GM21515 (cell line): Measurements from ENCODE around the gene BIRC5.
"Not testable (repeated sequence)": the region's sequence is repeated elsewhere in the genome, so short reads cannot be mapped to it uniquely, and the experiment has no call there.

ENCODE experiments used
- ATAC-seq: cut with Tn5 transposase; IDR thresholded peaks from one replicate; pipeline ENCODE4 v1.9.1; 2021; ENCODE audit not compliant: unreplicated experiment

BIRC5 gene

DNA sequence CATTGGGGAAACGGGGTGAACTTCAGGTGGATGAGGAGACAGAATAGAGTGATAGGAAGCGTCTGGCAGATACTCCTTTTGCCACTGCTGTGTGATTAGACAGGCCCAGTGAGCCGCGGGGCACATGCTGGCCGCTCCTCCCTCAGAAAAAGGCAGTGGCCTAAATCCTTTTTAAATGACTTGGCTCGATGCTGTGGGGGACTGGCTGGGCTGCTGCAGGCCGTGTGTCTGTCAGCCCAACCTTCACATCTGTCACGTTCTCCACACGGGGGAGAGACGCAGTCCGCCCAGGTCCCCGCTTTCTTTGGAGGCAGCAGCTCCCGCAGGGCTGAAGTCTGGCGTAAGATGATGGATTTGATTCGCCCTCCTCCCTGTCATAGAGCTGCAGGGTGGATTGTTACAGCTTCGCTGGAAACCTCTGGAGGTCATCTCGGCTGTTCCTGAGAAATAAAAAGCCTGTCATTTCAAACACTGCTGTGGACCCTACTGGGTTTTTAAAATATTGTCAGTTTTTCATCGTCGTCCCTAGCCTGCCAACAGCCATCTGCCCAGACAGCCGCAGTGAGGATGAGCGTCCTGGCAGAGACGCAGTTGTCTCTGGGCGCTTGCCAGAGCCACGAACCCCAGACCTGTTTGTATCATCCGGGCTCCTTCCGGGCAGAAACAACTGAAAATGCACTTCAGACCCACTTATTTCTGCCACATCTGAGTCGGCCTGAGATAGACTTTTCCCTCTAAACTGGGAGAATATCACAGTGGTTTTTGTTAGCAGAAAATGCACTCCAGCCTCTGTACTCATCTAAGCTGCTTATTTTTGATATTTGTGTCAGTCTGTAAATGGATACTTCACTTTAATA lies 10.4 kb downstream of the BIRC5 start:
- no peak for ATAC-seq

DNA sequence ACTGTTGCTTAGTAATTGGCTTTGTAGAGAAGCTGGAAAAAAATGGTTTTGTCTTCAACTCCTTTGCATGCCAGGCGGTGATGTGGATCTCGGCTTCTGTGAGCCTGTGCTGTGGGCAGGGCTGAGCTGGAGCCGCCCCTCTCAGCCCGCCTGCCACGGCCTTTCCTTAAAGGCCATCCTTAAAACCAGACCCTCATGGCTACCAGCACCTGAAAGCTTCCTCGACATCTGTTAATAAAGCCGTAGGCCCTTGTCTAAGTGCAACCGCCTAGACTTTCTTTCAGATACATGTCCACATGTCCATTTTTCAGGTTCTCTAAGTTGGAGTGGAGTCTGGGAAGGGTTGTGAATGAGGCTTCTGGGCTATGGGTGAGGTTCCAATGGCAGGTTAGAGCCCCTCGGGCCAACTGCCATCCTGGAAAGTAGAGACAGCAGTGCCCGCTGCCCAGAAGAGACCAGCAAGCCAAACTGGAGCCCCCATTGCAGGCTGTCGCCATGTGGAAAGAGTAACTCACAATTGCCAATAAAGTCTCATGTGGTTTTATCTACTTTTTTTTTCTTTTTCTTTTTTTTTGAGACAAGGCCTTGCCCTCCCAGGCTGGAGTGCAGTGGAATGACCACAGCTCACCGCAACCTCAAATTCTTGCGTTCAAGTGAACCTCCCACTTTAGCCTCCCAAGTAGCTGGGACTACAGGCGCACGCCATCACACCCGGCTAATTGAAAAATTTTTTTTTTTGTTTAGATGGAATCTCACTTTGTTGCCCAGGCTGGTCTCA lies 11.2 kb downstream of the BIRC5 start:
- ATAC-seq: no peak

DNA sequence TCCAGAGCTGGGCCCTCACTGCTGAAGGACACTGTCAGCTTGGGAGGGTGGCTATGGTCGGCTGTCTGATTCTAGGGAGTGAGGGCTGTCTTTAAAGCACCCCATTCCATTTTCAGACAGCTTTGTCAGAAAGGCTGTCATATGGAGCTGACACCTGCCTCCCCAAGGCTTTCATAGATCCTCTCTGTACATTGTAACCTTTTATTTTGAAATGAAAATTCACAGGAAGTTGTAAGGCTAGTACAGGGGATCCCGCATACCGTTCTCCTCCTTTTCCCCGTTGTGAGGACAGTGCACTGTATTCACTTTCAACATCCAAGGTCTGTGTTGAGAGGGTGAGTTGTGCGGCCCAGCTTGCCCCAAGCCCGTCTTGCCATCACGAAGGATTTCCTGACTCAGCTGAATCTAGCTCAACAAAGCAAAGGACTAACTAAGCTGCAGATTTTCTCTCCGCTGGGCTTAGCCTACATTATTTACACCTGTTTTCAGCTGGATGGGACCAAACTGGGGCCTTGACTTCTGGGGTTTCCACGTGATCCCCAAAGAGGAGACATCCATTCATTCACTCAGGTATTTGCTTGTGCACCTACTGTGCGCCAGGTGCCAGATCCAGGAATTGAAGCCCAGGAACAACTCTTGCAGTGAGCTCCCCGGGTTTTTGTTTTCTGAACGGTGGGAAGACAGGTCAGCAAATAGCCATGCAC lies 12.2 kb downstream of the BIRC5 start:
- no peak for ATAC-seq

DNA sequence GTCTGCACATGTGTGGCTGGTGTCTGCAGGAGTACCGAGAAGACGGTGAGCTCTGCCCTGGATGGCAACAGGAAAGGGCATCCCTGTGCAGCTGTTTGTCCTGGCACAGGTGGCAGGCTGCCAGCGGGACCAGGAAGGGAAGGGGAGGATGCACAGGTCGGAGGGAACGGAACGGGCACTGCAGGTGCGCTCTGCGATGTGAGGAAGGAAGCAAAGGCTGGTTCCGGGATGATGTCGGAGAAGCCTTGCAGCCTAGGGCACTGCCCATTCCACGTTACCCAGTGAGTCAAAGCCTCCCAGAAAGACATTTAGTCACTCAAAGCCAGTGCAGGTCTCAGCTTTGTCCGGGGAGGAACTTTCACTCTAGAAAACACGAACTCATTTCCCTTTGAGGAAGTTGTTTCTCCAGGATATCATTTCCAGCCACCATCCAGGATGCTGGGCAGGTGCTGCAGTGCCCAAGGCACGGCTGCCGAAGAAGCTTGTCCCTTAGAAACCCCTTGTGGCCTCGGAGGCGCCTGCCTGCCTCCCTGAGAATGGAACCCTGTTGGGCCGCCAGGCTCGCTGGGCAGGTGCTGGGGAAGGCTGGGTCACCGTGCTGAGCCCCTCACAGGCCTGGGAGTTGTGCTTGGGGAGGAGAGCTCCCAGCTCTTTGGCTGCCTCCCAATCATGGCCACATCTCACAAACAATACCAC lies 12.9 kb downstream of the BIRC5 start:
- no peak for ATAC-seq

DNA sequence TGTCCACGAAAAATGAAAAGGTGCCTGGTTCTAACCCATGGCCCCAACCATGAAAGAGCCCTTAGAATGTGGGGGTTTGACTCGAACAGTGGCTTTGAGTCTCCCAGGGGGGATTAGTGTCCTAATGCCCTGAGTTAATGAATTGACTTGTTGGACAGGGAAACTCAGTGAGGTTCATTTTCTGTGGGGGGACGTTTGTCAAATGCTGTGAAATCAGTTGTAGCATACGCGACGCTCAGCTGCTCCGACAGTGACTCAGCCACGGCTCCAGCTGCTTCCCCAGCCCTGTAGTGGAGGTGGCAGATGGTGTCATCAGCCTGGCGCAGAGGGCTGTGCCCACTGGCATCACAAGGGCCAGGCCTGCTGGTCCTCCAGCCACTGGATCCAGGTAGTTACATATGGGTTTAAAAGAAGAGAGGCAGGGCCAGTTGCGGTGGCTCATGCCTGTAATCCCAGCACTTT lies 13.4 kb downstream of the BIRC5 start:
- ATAC-seq: no peak

DNA sequence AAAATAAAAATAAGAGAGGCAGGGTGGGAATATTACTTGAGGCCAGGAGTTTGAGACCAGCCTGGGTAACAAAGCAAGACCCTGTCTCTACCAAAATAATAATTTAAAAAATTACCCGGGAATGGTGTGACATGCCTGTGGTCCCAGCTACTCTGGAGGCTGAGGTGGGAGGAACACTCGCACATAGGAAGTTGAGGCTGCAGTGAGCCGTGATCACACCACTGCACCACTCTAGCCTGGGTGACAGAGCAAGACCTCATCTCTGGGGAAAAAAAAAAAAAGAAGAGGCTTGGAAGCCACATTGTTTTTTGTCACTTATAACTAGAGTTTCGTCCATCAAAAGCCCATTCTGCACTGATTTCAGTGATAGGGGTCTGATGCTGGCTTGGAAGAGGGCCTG lies 14.1 kb downstream of the BIRC5 start:
- no peak for ATAC-seq

DNA sequence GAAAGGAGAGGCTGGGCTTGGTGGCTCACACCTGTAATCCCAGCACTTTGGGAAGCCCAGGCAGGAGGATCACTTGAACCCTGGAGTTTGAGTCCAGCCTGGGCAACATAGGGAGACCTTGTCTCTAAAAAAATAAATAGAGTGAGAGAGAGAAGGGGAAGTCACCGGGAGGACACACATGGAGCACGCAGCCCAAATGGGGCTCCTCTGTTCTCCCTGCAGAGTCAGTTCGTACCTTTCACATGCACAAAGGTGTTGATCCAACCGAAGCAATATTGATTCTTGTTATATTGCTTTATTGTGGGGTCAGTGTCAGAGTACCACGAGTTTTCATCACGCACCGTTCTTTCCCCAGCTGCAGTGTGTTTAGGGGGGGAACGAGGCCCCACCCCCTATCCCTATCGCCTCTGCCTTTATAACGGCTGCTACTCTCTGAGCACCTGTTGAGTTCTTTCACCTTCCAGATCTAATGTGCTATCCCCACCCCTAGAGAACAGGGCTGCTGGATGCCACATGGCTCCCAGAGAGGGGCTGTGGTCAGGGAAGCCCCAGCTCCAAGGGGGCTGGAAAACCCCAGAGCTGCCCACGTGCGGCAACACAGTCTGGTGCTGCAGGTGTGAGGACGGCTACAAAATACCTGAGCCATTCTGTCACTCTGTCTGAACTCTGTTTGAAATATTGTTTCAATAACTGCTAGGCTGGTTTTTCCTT lies 16.4 kb downstream of the BIRC5 start:
- no peak for ATAC-seq

DNA sequence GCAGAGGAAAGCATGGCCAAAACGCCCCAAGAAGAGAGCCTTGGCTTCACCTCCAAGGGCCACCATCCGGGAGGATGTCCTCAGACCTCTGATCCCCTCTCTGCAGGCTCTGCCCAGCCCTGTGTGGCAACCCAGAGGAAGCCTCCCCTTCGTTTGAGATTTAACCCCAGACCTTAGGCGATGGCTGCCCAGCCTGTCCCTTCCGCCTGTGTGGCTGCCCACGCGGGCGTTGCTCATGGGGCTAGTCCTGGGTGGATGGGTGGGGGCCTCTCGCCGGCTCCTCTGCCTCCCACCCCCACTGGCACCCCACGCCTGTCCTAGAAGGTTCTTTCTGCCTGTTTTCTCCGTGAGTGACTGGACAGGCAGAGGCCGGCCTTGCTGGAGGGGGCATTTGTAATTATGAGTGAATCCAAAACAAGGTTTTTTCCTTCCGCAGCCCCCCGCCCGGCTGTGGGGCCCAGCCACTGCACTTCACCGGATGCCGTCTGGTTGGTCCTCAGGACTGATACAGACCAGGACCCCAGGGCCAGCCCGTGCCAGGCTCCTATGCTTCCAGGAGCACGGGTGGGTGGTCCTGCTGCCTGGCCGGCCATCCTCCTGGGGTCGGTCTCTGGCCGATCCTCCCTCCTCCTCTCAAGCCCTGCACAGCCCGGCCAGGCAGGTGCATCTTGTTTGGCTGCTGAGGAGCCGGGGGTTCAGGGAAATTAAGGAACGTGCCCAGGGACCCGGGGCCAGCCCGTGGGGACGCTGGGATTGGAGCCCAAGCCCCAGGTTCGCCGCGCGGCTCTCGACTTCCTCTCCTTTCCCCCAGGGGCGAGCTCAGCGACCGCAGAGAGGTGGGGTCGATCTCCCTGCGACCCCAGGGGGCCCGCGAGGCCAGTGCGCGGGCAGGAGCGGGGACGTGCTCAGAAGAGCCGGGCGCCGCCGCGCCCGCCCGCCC lies 17.2 kb downstream of the BIRC5 start, which contains the start of gene TMEM235:
TSS of gene TMEM235 (plus strand) at position 636 of the 940 bp plus-strand sequence. CDS start 393 bp downstream, outside the sequence.
- no peak for ATAC-seq

DNA sequence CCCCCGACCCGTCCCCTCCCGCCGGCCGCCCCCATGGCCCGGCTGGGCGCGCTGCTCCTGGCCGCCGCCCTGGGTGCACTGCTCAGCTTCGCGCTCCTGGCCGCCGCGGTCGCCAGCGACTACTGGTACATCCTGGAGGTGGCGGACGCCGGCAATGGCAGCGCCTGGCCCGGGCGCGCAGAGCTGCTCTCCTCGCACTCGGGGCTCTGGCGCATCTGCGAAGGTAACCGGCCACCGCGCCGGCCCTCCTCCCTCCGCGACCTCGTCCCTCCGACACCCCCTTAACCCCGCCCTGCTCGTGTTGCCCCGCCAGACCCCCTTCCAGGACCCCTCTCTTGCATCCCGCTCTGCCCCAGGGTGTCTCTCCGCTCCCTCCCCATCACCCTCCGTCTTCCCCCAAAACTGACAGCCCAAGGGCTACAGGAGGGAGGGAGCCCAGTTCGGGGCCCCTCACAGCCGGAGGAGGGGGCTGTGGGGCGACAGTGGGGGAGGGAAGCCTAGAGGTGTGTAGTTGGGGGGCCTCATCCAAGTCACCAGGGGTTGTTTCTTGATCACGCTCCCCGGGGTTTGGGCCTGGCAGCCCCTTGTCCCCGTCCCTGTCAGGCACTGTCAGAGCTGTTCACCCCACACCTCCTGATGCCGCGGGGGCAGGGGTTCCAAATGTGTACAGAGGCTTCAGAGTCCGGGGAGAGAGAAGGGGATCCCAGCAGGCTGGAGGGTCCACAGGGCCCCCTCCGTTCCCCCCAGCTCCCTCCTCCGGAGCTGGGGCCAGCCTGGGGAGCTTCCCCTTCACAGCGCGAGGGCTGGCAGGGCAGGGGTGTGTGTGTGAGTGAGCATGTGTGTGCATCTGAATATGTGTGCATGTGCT lies 18.2 kb downstream of the BIRC5 start:
- no peak for ATAC-seq

DNA sequence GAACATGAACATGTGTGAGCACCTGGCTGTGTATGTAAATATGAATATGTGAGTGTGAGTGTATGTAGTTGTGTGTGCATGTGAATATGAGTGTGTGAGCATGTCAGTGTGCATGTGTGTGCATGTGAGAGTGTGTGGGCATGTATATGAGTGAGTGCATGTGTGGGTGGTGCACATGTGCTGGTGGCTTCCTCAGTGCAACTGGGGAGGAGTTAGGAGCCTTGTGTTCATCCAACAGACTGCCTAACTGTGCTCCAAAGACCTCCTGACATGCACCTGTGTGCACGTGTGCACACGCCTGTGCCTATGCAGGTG lies 18.8 kb downstream of the BIRC5 start:
- no peak for ATAC-seq

DNA sequence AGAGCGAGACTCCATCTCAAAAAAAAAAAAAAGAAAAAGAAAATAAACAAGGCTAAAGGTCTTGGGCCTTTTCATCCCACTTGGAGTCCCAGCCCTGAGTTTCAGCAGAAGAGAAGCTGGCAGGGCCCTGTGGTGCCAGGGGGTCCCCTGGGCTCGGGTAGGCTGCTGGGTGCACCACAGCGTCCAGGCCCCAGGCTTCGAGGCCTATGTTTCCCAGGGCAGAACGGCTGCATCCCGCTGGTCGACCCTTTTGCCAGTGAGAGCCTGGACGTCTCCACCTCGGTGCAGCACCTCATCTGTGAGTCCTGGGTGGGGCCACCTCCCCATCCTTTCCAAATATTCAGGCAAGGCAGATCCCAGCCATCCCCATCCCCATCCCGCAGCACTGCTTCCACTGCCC lies 19.6 kb downstream of the BIRC5 start:
- no peak for ATAC-seq

DNA sequence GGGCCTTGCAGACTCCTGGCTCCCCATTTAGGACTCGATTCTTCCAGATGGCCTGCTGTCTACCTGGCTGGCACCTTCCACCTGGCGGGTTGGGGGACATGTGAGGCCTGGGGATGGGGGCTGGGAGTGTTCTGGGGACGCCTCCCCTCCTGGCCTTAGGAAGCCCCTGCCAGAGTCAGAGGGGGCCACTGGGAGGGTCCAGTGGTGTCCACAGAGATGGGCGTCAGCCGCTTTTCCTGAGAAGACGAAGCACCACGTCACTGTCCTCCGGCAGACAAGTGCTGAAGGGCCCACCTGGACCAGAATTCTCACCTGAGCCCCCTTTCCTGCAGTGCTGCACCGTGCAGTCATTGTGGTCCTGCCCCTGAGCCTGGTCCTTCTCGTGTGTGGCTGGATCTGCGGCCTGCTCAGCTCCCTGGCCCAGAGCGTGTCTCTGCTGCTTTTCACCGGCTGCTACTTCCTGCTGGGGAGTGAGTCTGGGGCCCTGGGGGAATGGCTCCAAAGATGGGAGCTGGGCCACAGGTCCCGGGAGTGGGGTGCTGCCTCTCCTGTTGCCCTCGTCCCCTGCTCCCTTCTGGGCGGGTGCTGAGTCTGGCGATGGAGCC lies 20.3 kb downstream of the BIRC5 start:
- ATAC-seq: no peak

DNA sequence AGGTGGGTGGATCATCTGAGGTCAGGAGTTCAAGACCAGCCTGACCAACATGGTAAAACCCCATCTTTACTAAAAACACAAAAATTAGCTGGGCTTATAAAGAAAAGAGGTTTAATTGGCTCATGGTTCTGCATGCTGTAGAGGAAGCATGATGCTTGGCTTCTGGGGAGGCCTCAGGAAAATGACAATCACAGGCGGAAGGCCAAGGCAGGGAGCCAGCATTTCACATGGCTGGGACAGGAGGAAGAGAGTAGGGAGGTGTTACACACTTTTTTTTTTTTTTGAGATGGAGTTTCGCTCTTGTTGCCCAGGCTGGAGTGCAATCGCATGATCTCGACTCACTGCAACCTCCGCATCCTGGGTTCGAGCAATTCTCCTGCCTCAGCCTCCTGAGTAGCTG lies 21.0 kb downstream of the BIRC5 start:
- ATAC-seq: not testable (repeated sequence)

DNA sequence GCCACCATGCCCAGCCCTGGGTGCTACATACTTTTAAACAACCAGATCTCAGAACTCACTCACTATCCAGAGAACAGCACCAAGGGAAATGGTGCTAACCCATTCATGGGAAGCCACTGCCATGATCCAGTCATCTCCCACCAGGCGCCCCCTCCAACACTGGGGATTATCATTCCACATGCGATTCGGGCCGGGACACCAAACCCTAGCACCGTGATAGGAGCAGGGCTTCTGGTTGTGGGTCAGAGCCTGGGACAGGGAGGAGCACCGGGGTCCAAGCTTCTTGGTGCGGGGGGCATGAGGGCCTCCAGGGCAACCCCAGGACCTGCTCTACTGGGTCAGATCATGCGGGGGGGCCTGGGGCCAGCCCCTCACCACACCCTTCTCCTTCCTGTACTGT lies 21.8 kb downstream of the BIRC5 start:
- no peak for ATAC-seq

DNA sequence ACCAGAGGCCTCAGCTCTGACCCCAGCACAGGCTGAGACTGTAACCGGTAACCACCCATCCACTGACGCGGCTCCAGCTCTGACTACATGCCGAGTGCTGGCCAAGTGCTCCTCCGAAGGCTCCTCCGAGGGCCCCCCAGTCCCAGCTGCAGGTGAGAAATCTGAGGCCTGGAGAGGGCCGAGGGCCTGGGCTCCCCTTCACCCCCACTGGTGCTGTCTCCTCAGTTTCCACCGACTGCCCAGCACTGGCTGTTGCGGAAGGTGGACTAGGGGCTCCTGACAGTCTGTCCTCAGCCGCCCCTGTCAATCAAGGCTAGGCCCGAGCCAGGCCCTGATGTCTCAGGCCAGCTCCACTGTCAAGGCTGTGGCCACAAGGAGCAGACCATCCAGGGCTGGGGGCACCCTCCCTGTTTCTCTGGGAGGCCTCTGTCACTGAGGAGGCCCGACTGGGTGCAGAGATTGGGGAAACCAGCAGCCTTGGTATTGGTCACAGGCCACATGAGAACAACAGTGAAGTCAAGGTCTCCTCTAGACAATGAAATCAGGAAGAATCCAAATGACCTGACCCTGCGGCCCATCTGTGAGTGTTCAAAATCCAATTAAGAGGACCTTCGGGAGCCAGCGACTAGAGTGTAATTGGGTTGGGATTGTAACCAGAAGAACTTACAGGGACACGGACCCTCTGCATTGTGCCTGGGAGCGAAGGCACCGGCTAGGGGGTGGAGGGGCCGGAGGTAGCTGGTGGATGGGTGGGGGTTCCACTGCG lies 22.5 kb downstream of the BIRC5 start:
- ATAC-seq: no peak

DNA sequence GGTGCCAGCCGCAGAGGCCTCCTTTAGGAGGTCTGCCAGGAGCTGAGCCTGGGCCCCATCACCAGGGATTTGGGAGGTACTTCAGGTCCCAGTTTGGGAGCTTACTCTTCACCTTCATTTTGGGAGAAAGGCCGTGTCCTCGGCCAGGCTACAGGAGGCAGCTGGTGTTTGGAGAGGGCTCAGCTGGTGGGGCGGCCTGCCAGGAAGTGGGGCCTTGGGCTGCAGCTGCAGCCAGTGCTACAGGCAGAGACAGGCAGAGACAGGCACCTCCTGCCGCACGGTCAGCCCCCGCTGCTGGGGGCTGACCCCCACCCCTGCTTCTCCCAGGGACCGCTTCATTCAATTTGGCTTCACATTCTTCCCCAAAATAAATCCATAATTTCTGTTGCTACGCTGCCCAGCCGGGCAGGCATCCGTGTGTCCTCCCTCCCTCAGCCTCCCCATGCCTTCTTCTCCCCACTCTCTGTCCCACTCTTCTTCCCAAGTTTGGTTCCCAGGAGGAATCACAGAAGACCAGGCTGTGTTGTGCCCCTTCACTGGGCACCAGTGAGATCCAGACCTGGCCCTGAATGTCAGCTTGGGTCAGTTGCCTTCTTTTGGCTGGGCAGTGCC lies 23.5 kb downstream of the BIRC5 start:
- ATAC-seq: no peak
